ENCODE results near the gene GOLGA2.

GOLGA2 gene

GRCh38 chr9:128275198-128276007 lies at the start of gene GOLGA2:
TSS of gene GOLGA2 (minus strand) at chr9:128276007. CDS start at chr9:128275976, 31 bp downstream.
- no peak for DNase-seq

- no peak for DNase-seq
Measured at GRCh38 chr9:128324401-128324800, 48.6 kb upstream of the GOLGA2 start.

GRCh38 chr9:128323791-128324190 lies 48.0 kb upstream of the GOLGA2 start:
- no peak for DNase-seq

GRCh38 chr9:128323212-128323730 lies 47.5 kb upstream of the GOLGA2 start:
- DNase-seq: no peak

- DNase-seq: peak; percentile 95
Measured at GRCh38 chr9:128322404-128323211, 46.8 kb upstream of the GOLGA2 start, which contains the start of the genes COQ4 and TRUB2. TSS of gene COQ4 (plus strand) at chr9:128322839. CDS start at chr9:128322859, 20 bp downstream. TSS of gene TRUB2 (minus strand) at chr9:128322447. CDS start at chr9:128322408, 39 bp downstream.

GRCh38 chr9:128321879-128322403 lies 46.1 kb upstream of the GOLGA2 start:
- no peak for DNase-seq

- DNase-seq: no peak
Measured at GRCh38 chr9:128321343-128321742, 45.5 kb upstream of the GOLGA2 start.

GRCh38 chr9:128317629-128318028 lies 41.8 kb upstream of the GOLGA2 start:
- DNase-seq: no peak

- DNase-seq: no peak
Measured at GRCh38 chr9:128316421-128316820, 40.6 kb upstream of the GOLGA2 start.

- no peak for DNase-seq
Measured at GRCh38 chr9:128314697-128315096, 38.9 kb upstream of the GOLGA2 start.

GRCh38 chr9:128310461-128310860 lies 34.7 kb upstream of the GOLGA2 start:
- no peak for DNase-seq

- no peak for DNase-seq
Measured at GRCh38 chr9:128309551-128309950, 33.7 kb upstream of the GOLGA2 start.

- no peak for DNase-seq
Measured at GRCh38 chr9:128304971-128305288, 29.1 kb upstream of the GOLGA2 start.

- DNase-seq: no peak
Measured at GRCh38 chr9:128304136-128304970, 28.5 kb upstream of the GOLGA2 start.

GRCh38 chr9:128298535-128299482 lies 23.0 kb upstream of the GOLGA2 start:
- no peak for DNase-seq

- DNase-seq: no peak
Measured at GRCh38 chr9:128297221-128297773, 21.5 kb upstream of the GOLGA2 start.

- no peak for DNase-seq
Measured at GRCh38 chr9:128296340-128297220, 20.8 kb upstream of the GOLGA2 start.

- no peak for DNase-seq
Measured at GRCh38 chr9:128294142-128294541, 18.3 kb upstream of the GOLGA2 start.

- DNase-seq: no peak
Measured at GRCh38 chr9:128293091-128293490, 17.3 kb upstream of the GOLGA2 start.

- DNase-seq: no peak
Measured at GRCh38 chr9:128292009-128292408, 16.2 kb upstream of the GOLGA2 start.
